HTR-8/SVneo (cell line): ENCODE measurements around the gene TMCO4.

Experiments used
- DNase-seq: peaks from one replicate; pipeline ENCODE4 v3.0.0; 2011; ENCODE audit warnings: low spot score, mixed read lengths; ENCODE audit not compliant: insufficient read length
- FAIRE-seq: peaks from 2 replicates; lab custom pipeline; 2011; peaks lifted over from hg19 to GRCh38; lab: Jason Lieb, UNC

Gene TMCO4

DNA sequence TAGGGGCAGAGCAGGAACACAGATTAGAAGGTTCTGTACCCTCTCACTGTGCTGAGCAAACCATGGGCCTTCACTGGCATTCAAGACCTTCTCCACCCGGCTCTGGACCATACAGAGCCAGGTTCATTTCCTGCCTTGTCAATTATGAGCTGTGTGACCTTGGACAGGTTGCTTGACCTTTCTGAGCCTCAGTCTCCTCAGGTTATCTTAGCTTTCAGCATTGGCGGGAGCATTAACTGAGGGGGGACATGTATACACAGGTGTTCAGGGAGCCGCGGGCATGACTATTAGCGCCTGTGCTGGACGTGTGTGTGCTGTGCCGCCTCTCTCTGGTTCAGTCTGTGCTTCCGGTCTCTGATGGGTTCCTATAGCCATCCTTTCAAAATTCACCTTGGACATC, 102.9 kb downstream of the TMCO4 start:
- FAIRE-seq (no peak), DNase-seq (no peak)

DNA sequence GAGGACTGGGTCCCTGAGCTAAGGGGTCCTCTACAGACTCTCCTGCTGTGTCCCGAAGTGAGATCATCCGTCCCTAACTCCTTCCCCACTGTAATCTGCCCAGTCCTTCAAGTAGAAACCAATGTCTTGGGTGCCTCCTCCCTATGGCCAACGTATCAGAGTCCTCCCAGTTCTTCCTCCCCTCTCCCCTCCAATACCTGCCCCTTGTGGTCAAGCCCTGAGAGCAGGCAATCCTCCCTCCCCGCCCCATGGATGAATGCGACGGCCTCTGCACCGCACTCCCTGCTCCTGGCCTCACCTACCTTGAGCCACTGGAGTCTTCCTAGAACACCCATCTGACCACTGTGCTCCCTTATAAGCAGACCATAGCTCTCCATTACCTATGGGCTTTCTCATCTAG, 103.9 kb downstream of the TMCO4 start:
- FAIRE-seq: no peak
- DNase-seq: no peak

DNA sequence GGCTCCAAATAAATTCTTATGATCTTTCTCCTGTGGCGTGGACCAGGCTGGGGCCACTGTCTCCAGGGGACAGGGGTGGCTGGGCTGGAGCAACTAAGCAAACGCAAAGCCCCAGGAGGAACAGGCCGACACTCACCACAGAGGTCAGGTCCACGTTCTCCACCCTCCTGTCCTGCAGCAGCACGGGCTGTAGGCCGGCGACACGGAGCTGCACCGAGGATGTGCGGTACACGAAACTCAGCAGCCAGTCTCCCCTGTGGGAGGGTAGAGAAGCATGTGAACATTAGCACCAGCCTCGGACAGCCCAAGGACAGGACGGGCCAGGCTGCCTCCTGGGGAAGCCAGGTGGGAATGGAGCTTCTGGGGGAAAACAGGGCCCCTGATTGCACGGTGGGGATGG, 105.4 kb downstream of the TMCO4 start:
- DNase-seq (no peak), FAIRE-seq (no peak)

DNA sequence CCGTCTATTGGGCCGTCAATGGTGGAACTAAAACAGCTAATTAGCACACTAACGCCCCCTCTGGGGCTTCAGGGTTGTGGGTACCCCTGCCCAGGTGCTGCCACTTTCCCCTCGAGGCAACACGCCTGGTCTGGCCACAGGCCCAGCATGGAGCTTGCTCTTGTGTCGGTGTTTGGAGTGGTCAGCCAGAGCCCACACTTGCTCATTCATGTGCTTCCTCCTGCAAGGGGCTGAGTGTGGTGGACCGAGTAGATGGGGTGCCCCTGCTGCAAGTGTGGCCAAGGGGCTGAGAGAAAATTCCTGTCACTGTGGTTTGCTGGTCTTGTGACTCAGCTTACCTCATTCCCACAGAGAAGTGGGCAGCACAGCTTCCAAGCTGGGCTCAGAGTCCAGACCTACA, 109.4 kb downstream of the TMCO4 start:
- FAIRE-seq: no peak
- no peak for DNase-seq

DNA sequence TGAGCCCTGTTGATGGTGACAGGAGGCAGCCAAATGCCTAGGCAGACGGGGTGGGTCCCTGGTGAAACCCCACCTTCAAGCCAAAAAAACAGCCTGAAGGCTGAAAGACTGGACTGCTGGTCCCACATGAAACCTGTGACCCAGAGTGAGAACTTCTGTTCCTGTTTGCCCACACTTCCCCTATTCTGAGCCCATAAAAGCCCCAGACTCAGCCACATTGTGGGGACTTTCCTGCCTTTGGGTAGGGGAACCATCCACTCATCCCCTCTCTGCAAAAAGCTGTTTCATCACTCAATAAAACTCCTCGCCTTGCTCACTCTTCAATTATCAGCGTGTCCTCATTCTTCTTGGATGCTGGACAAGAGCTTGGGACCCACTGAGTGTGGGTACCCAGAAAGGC, 109.9 kb downstream of the TMCO4 start:
- DNase-seq (no peak), FAIRE-seq (no peak)

DNA sequence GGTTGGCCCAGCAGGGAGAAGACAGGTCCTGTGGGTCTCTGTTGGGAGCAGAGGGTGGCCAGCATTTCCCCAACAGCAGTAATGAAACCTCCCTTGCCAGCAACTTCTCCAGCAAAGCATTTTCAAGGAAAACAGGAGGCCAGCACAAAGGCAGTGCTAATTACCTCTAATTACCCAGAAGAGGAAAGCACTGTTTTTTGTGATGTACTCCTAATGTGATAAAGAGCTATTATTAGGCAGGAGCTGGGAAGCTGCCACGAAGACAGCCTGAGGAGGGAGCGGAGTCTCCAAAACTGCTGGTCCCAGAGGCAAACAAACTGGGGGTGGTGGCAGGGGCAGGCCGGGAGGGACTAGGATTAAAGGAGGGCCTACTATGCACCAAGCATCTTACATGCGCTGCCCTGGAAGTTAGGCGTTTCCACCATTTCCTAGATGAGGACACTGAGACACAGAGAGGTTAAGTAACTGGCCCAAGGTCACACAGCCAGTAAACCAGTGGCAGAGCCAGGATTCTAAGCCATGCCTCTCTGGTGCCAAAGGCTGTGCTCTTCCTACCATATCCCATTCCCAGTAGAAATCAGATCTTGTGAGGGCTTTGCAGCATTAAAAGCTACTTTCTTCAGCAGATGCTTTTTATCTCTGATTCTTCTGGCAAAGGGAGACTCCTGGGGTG, 110.5 kb downstream of the TMCO4 start:
- DNase-seq (no peak), FAIRE-seq (no peak)

DNA sequence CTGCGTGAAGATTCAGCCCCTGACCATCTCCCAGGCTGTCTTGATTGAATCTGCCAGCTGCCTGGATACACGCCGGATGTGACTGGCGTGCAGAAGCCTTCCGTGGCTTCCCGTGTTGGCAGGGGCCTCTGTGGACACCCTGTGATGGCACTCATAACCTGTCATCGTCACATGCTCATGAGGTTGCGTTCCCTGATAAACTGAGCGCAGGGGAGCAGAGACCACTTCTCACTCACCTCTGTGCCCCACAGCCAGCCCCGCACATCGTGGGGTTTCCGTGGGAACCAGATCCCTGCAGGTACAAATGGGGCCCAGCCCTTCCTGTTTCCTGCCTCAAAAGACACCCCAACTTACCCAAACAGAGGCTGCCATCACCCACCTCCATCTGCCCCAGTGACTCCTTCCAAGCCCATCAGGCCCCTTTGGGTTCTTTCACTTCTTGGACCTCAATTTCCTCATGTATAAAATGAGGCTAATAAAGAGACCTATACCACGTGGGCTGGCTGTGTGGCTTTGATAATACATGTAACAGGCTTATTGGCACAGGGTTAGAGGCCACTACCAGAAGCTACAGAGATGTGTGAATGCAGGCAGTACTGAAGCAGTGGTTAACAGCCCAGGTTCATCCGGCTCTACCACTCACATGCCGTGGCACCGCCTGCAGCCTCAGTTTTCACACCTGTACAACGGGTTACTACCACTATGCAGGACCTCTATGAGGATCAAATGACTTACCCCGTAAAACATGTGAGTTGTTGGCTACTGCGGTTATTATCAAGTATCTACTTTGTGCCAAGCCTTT, 111.5 kb downstream of the TMCO4 start:
- FAIRE-seq: no peak
- DNase-seq: no peak

DNA sequence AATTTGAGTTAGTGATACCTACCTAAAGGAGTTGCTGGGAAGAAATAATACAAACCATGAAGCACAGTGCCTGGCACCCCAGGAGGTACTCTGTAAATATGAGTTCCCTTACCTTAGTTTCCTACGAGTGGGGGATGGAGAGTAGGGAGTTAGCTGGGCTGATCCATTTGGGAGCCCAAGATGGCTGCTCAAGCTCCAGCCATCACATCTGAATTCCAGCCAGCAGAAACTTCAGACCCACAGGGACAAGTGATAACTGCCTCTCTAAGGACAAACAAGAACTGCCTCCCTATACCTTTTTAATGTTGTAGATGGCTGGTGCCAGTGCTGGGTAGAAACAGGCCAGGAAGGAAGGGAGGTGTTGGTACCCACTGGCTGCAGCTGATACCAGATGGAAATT, 112.3 kb downstream of the TMCO4 start:
- FAIRE-seq (no peak), DNase-seq (no peak)

DNA sequence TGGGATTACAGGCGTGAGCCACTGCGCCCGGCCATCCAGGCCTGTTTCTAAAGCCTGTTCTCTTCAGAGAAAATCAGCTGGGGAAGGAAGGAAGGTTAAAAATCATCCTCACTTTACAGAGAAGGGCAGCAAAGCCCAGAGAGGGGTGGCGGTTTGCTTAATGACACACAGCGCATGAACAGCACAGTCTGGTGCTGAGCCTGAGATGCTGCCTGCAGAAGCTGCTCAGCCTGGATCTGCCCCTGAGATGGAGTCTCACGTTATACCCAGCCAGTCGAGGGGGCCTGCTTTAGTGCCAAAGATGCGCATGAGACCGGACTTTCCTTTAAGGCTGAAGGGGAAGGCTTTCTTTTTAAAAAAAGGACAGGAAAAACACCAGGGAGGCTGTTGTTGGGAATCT, 113.7 kb downstream of the TMCO4 start:
- no peak for FAIRE-seq
- no peak for DNase-seq

DNA sequence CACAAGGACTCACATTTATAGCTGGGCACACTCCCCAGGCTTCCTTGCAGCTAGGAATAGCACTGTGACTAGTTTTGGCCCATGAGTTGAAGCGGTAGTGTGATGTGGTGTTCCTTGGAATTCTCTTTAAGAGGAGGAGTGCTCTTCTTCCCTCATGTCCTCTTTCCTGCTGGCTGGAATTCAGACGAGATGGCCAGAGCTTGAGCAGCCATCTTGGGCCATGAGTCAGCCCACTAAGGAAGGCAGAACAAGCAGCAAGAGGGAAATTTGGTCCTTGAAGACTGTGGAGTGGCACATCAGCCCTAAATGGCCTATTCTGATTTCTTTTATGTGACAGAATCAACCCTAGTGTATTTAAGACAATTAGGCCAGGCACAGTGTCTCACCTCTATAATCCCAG, 115.0 kb downstream of the TMCO4 start:
- no peak for DNase-seq

DNA sequence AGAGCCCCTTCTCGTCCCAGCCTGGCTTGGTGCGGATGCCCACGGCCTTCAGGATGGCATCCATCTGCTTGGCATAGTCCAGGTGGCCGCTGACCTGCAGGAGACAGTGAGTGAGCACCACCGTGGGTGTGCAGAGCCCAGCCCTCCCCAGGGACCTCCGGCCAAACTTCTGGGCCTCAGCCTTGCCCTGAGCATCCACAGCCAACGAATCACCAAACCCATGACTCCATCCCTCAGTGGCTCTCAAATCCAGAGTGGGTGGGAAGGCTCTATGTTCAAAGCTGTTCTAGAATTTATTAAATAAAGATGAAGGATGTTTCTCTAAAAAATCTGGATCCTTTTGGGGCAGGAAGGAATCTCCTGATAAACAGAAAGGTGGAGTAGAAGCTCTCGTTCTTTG, 116.4 kb downstream of the TMCO4 start:
- DNase-seq (no peak), FAIRE-seq (no peak)

More for the DNA sequence above, 115.0 kb downstream of the TMCO4 start:
- FAIRE-seq: no peak

DNA sequence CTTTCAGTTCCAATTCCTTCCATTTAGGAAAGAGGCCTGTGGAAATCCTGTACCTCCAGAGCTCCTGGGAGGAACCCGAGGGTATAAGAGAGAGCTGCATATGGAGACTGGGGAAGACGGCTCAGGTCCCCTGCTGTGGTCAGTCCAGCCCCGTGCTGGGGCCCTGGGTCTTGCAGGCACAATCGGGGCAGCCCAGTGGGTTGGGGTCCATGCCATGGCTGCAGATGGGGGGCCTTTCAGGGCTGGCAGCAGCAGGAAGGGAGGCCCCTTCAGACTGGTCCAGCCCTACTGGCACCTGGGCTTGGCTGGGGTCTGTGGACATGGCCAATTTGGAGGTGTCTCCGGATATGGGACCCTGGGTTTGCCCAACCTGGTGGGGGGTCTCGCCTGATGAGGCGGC, 116.8 kb downstream of the TMCO4 start:
- FAIRE-seq (no peak), DNase-seq (no peak)

DNA sequence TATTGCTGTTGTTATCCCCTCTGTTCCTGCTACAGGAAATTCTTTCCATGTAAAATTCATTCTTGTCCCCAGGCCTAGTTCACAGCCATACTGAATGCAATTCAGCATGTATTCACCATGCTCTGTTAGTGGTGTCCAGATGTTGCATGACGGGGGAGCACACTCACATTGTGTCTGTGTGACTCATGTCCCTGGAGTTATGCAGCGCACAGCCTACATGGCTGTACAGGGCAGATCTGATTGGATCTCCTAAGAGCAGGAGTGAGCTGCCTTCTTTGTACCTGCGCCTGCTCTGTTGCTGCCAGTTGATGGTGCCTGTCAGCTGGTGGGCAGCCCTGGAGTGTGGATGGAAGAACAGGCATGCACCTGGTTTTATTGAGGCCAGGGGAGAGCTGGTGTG, 117.5 kb downstream of the TMCO4 start:
- no peak for FAIRE-seq
- DNase-seq: no peak

DNA sequence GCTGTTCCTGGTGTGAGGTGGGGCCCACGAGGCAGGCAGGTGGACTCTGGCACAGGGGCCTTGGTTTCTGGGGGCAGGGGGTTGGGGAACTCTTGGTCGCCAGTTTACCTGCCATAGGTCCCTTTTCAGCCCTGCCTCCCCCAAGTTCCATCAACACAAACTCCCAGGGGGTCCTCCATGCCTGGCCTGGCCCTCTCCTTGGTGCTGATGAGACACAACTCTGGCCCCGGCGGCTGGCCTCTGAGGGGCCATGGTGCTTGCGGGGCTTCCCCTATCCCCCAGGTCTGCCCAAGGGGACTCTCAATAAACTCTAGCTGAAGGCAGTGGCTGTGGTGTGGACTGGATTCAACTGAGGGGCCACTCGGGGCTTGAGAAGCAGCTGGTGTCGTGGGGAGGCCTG, 119.1 kb downstream of the TMCO4 start:
- FAIRE-seq (no peak), DNase-seq (no peak)

DNA sequence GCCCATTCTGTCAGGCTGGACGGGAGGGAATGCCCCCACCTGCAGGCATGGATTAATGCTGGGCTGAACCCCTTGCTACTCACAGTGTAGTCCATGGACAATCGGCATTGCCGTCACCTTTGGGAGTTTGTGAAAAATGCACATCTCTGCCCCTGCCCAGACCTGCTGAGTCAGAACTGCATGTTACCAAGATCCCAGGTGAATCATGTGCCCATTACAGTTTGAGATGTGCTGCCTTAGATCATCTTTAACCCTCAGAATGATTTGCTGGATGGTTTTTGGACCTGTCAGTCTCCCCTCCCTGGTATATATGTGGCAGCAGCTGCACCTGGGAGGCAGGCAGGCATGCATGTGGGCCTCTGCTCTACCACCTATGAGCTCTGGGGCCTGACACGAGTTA, 120.0 kb downstream of the TMCO4 start:
- FAIRE-seq (no peak), DNase-seq (no peak)

DNA sequence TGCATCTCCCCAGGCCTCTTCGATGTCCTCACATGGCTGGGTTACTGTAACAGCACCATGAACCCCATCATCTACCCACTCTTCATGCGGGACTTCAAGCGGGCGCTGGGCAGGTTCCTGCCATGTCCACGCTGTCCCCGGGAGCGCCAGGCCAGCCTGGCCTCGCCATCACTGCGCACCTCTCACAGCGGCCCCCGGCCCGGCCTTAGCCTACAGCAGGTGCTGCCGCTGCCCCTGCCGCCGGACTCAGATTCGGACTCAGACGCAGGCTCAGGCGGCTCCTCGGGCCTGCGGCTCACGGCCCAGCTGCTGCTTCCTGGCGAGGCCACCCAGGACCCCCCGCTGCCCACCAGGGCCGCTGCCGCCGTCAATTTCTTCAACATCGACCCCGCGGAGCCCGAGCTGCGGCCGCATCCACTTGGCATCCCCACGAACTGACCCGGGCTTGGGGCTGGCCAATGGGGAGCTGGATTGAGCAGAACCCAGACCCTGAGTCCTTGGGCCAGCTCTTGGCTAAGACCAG, 120.7 kb downstream of the TMCO4 start:
- no peak for DNase-seq
- no peak for FAIRE-seq

DNA sequence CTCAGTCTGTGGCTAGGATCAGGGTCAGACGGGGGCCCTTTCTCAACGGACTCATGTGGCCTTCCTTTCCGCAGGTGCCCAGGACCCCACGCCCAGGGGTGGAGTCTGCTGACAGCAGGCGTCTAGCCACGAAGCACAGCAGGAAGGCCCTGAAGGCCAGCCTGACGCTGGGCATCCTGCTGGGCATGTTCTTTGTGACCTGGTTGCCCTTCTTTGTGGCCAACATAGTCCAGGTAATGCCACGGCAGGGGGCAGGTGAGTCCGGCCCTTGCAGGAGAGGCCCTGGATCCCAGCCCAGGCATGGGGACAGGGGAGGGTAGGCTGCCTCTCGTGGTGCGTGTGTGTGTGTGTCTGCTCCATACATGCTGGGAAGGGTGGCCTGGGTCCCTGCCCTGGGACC, 121.2 kb downstream of the TMCO4 start:
- DNase-seq: no peak
- FAIRE-seq: no peak

DNA sequence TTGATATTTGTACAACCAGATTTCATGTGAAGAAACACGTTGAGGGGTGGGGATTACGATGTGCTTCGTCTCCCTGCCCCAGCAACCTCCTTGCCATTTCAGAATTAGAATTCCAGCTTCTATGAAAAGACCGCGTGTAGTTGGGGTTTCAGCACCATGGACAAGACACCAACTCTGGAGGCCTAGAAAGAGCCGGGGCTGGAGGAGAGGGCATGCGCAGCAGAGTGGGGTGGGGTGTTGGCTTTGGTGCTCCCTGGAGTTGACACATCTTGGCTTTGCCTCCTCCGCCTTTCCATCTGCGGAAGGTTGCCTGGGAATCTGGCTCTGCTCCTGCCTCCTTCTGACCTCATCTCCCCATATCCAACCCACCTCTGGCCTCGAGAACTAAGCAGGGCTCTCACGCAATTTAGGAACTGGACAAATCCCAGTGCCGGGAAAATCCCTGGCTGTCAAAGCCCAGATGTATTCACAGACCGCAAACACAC, 123.2 kb downstream of the TMCO4 start:
- no peak for FAIRE-seq
- peak; percentile 48 for DNase-seq

DNA sequence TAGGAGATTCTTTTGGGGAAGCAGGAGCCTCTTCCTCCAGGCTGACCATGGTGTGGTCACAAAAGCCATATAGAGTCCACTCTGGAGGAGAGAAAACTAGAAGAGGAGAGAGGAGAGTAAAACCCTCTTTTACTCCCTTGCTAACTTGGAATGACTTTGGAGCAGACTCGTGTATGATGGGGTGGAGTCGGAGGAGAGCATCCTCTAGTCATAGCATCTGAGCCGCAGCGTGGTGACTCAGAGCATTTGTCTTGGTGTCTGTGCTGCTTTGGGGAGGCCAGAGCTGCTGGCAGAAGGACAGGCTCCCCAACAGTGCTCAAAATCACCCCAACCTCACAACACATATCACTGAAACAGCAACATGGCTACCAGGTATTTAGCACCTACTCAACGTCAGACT, 123.9 kb downstream of the TMCO4 start:
- no peak for DNase-seq
- FAIRE-seq: no peak

DNA sequence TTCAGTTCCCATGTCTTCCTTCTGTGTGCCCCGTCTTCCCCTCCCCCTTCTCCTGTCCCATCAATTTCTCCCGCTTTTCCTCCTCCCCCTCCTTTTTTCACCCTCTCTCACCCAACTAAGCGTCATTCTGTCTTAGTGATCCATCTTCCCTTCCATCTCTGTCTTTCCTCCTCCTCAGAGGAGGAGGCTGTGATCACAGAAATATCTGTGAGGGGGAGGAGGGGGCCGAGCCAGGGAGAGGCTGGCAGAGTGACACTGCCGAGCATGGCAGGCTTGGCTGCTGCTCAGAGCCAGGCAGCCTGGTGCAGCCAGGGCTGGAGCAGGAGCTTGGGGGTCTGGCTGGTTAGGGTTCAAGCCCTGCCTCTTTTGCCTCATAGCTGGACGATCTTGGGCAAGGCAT, 127.5 kb downstream of the TMCO4 start:
- FAIRE-seq: no peak

DNA sequence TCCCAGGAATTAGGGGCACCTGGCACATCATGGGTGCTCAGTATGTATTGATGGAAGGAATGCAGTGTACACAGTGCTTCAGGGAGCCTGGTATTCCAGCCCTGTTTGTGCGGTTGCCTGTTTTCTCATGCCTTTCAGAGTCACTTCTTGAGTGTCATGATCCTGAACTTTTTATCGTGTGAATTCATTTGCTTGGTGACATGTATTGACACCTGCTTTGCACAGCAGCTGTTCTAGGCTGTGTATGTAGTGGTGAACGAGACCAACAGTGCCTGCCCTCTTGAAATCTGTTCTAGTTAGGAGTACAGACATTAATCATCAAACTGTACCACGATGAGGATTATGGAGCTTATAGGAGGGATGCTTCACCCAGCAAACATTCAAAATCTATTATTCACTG, 128.9 kb downstream of the TMCO4 start:
- FAIRE-seq: no peak
- no peak for DNase-seq

More for the DNA sequence above, 127.5 kb downstream of the TMCO4 start:
- DNase-seq: no peak

DNA sequence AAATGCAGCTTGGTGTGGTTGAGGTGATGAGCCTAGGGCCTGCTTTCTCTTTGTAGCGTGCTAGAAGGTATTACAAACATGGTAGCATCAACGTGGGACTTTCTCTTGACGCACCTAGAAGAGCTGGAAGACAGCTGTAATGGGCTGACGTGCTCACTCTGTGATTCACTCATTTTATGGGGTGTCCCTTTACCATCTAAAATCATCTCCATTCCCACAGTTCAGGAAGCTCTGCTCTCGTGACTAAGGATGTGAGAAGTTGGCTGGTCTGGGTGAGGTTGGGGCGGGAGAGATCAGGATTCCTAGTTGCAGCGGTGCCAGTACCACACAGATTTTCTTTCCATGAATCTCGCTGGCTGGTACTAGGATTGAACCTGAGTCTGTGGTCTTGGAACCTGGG, 130.8 kb downstream of the TMCO4 start:
- FAIRE-seq (no peak), DNase-seq (no peak)
